Measurements from ENCODE around the gene ZNF385B. TPM values are rescaled to one million over a fixed set of nuclear protein-coding genes. Genes with fewer than 3 reads are reported as not detected.

The ZNF385B gene
- polyA plus RNA-seq, 12 donors, result 11.0 to 32.8 (median 19.8) TPM; not detected in 1

GRCh38 chr2:179749210-179749609 is 112.2 kb downstream of the ZNF385B start:
- DNase-seq, result no peak

GRCh38 chr2:179746981-179747380 is 114.4 kb downstream of the ZNF385B start:
- DNase-seq, result no peak

- DNase-seq, result no peak
Measured at GRCh38 chr2:179745635-179746256, 115.7 kb downstream of the ZNF385B start.

GRCh38 chr2:179744401-179744800 is 117.0 kb downstream of the ZNF385B start:
- no peak for DNase-seq

- no peak for DNase-seq
Measured at GRCh38 chr2:179741317-179741716, 120.1 kb downstream of the ZNF385B start.

GRCh38 chr2:179729966-179730365 is 131.4 kb downstream of the ZNF385B start:
- DNase-seq, result no peak

- DNase-seq, result no peak
Measured at GRCh38 chr2:179726461-179727180, 134.8 kb downstream of the ZNF385B start.

GRCh38 chr2:179724403-179724802 is 137.0 kb downstream of the ZNF385B start:
- no peak for DNase-seq

- no peak for DNase-seq
Measured at GRCh38 chr2:179720173-179720772, 141.1 kb downstream of the ZNF385B start.

GRCh38 chr2:179715871-179716270 is 145.5 kb downstream of the ZNF385B start:
- DNase-seq, result no peak

- no peak for DNase-seq
Measured at GRCh38 chr2:179715196-179715595, 146.2 kb downstream of the ZNF385B start.

- no peak for DNase-seq
Measured at GRCh38 chr2:179712825-179713224, 148.6 kb downstream of the ZNF385B start.

- no peak for DNase-seq
Measured at GRCh38 chr2:179711375-179711774, 150.0 kb downstream of the ZNF385B start.

GRCh38 chr2:179703702-179704101 is 157.7 kb downstream of the ZNF385B start:
- DNase-seq, result no peak

GRCh38 chr2:179702912-179703311 is 158.5 kb downstream of the ZNF385B start:
- no peak for DNase-seq

- no peak for DNase-seq
Measured at GRCh38 chr2:179701524-179702110, 159.8 kb downstream of the ZNF385B start.

GRCh38 chr2:179695486-179695885 is 165.9 kb downstream of the ZNF385B start:
- DNase-seq, result no peak

GRCh38 chr2:179694963-179695362 is 166.4 kb downstream of the ZNF385B start:
- no peak for DNase-seq

- no peak for DNase-seq
Measured at GRCh38 chr2:179692610-179693009, 168.8 kb downstream of the ZNF385B start.

- no peak for DNase-seq
Measured at GRCh38 chr2:179692043-179692442, 169.4 kb downstream of the ZNF385B start.

GRCh38 chr2:179691235-179691634 is 170.2 kb downstream of the ZNF385B start:
- no peak for DNase-seq

- DNase-seq, result no peak
Measured at GRCh38 chr2:179686718-179687342, 174.6 kb downstream of the ZNF385B start.
